SU-DHL-6 (cell line): ENCODE data around the gene SRP72.
"Not testable (repeated sequence)": the region's sequence is repeated elsewhere in the genome, so short reads cannot be mapped to it uniquely, and the experiment has no call there.

ENCODE experiments used
- CTCF ChIP-seq: fragments of 200-600 bp; sonication (generic); IDR thresholded peaks from one replicate; pipeline ENCODE4 v1.5.1; 2017; ENCODE audit warnings: antibody characterized with exemption, mild to moderate bottlenecking, low read length, moderate library complexity; ENCODE audit not compliant: insufficient read depth, poor library complexity, severe bottlenecking
- EZH2phosphoT487 ChIP-seq: fragments of 200-600 bp; sonication (generic), shearing (Covaris generic); conservative IDR thresholded peaks from 2 replicates; pipeline ENCODE4 v1.6.1; 2018; ENCODE audit warnings: mild to moderate bottlenecking, antibody characterized with exemption, low read length, moderate library complexity, mixed read lengths

GRCh38 chr4:56449475-56449874, 17.9 kb upstream of the SRP72 start:
- TF ChIP-seq CTCF, EZH2phosphoT487: not testable (repeated sequence)
